ENCODE measurements around the gene ENKD1.

The ENKD1 gene

GRCh38 chr16:67667817-67668494, 1.4 kb upstream of the ENKD1 start:
- peak; percentile 78; the same call in 1 of the 2 replicates for TF ChIP-seq MAX (IDR thresholded peaks at IDR 0.05; ENCODE audit: low read depth, low read length)
- TF ChIP-seq MYC (IDR thresholded peaks at IDR 0.05; ENCODE audit: low read depth, low read length) = peak; percentile 71; the same call in 1 of the 2 replicates
- peak; percentile 97 for TF ChIP-seq CTCF (IDR thresholded peaks at IDR 0.05; ENCODE audit: low read depth, low read length)
- TF ChIP-seq POLR2A (IDR thresholded peaks at IDR 0.05; ENCODE audit: extremely low read depth, insufficient read length) = no peak
- H3K4me3 ChIP-seq (ENCODE audit: low read depth, low read length) = peak overlapping the region; percentile 67
- peak; percentile 98 for DNase-seq (ENCODE audit: low read depth)

- peak overlapping the region; percentile 67 for H3K4me3 ChIP-seq (ENCODE audit: low read depth, low read length)
- TF ChIP-seq MYC (IDR thresholded peaks at IDR 0.05; ENCODE audit: low read depth, low read length) (no peak), MAX (IDR thresholded peaks at IDR 0.05; ENCODE audit: low read depth, low read length) (no peak), CTCF (IDR thresholded peaks at IDR 0.05; ENCODE audit: low read depth, low read length) (no peak), POLR2A (IDR thresholded peaks at IDR 0.05; ENCODE audit: extremely low read depth, insufficient read length) (no peak)
- no peak for DNase-seq (ENCODE audit: low read depth)
Measured at GRCh38 chr16:67667453-67667816, 885 bp upstream of the ENKD1 start.

GRCh38 chr16:67666032-67666551, 458 bp downstream of the ENKD1 start:
- no peak for TF ChIP-seq MAX (IDR thresholded peaks at IDR 0.05; ENCODE audit: low read depth, low read length)
- TF ChIP-seq MYC (IDR thresholded peaks at IDR 0.05; ENCODE audit: low read depth, low read length) = peak; percentile 43; the same call in 1 of the 2 replicates
- H3K4me3 ChIP-seq (ENCODE audit: low read depth, low read length) = peak overlapping the region; percentile 67
- peak; percentile 61 for DNase-seq (ENCODE audit: low read depth)

GRCh38 chr16:67665598-67665997, 952 bp downstream of the ENKD1 start:
- H3K4me3 ChIP-seq (ENCODE audit: low read depth, low read length) = peak overlapping the region; percentile 67
- no peak for DNase-seq (ENCODE audit: low read depth)
- no peak for TF ChIP-seq CTCF (IDR thresholded peaks at IDR 0.05; ENCODE audit: low read depth, low read length)
- no peak for TF ChIP-seq MYC (IDR thresholded peaks at IDR 0.05; ENCODE audit: low read depth, low read length)
- TF ChIP-seq POLR2A (IDR thresholded peaks at IDR 0.05; ENCODE audit: extremely low read depth, insufficient read length) = no peak
- TF ChIP-seq MAX (IDR thresholded peaks at IDR 0.05; ENCODE audit: low read depth, low read length) = no peak

GRCh38 chr16:67664871-67665270, 1.7 kb downstream of the ENKD1 start:
- DNase-seq (ENCODE audit: low read depth) = no peak
- H3K4me3 ChIP-seq (ENCODE audit: low read depth, low read length) = no peak overlapping the region
- no peak for TF ChIP-seq MYC (IDR thresholded peaks at IDR 0.05; ENCODE audit: low read depth, low read length)
- no peak for TF ChIP-seq MAX (IDR thresholded peaks at IDR 0.05; ENCODE audit: low read depth, low read length)
- no peak for TF ChIP-seq POLR2A (IDR thresholded peaks at IDR 0.05; ENCODE audit: extremely low read depth, insufficient read length)
- no peak for TF ChIP-seq CTCF (IDR thresholded peaks at IDR 0.05; ENCODE audit: low read depth, low read length)

- DNase-seq (ENCODE audit: low read depth) = no peak
- H3K4me3 ChIP-seq (ENCODE audit: low read depth, low read length) = no peak overlapping the region
- no peak for TF ChIP-seq POLR2A (IDR thresholded peaks at IDR 0.05; ENCODE audit: extremely low read depth, insufficient read length)
- TF ChIP-seq MAX (IDR thresholded peaks at IDR 0.05; ENCODE audit: low read depth, low read length) = no peak
- no peak for TF ChIP-seq MYC (IDR thresholded peaks at IDR 0.05; ENCODE audit: low read depth, low read length)
- TF ChIP-seq CTCF (IDR thresholded peaks at IDR 0.05; ENCODE audit: low read depth, low read length) = no peak
Measured at GRCh38 chr16:67664258-67664657, 2.3 kb downstream of the ENKD1 start.

Measured in NB4 (cell line).